ENCODE data around the gene CDON.
"Not testable (repeated sequence)": the region's sequence is repeated elsewhere in the genome, so short reads cannot be mapped to it uniquely, and the experiment has no call there.

The CDON gene

DNA sequence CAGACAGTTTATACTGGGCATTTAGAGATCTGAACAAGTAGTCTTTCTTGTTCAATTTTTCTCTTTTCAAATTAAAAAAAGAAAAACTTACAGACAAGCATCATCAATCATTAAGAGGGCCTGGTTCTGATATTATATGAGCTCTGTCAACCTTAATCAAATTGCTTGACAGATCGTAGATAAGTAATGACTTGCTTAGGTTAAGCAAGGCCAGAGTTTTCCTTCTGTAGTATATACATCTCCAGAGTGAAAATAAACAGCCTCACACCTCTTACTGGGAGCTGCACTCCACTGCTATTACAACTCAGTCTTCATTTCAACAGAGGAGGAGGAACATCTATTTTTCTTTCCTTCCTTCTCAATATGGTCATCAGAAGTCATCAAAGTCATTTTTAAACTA lies 13.5 kb downstream of the CDON start:
- DNase-seq (ENCODE audit: insufficient read length, low spot score) (no peak), FAIRE-seq (no peak)

GRCh38 chr11:126048197-126048596 lies 14.5 kb downstream of the CDON start:
- FAIRE-seq: no peak

GRCh38 chr11:126046570-126047195 lies 16.0 kb downstream of the CDON start:
- no peak for DNase-seq (ENCODE audit: insufficient read length, low spot score)

More at GRCh38 chr11:126048197-126048596, 14.5 kb downstream of the CDON start:
- DNase-seq (ENCODE audit: insufficient read length, low spot score): no peak

DNA sequence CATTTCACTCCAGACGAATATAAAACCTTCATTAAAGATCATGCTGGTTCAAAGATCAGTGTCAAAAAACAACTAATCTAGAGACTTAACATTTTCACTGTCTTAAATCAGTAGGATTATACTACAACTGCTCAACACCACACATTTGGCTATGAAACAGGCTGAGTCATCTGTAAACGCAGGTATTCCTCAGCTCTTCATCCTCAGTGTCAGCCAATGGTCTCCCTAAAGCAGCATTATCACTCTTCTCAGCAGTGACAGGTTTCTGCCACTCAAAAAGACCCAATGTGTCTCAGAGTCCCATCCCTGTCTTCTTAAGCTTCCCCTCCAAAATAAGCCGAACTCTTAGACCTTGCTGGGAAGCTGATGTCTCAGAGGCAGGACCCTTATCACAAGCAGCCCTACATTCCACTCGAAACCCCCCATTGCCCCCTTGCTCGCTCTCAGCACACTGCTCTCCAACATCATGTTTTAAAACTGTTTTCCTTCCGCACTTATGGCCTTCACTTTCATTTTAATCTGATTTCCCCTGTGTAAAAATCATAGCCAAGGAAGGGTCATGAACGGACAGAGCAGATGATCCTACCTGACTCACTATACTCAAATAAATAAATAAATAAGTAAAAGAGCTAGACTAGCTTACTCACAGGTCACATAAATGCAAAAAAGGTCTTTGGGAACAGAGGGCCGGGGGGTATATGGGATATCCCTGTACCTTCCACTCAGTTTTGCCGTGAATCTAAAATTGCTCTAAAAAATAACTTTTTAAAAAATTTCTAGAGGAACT lies 23.0 kb downstream of the CDON start:
- peak; percentile 11 for DNase-seq (ENCODE audit: insufficient read length, low spot score)
- FAIRE-seq: no peak

More at GRCh38 chr11:126046570-126047195, 16.0 kb downstream of the CDON start:
- FAIRE-seq: no peak

DNA sequence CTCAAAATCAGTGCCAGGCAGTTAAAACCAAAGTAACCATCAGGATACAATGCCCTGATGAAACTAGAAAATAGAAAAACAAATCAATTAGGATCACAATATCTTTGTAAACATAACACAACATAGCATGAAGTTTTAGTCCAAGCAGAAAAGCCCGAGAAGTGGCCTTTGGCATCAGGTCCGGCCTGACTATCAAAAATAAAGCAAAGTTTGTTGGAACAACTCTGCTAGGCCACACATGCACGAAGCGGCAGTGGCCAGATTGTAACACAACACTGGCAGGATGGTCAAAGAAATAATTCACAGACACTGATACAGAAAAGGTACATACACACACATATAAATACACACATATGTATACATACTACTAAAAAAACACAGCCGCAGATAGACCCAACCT lies 26.9 kb downstream of the CDON start:
- no peak for FAIRE-seq
- DNase-seq (ENCODE audit: insufficient read length, low spot score): no peak

- DNase-seq (ENCODE audit: insufficient read length, low spot score) (no peak), FAIRE-seq (no peak)
Observed at GRCh38 chr11:126034933-126035425, 27.7 kb downstream of the CDON start.

- FAIRE-seq (no peak), DNase-seq (ENCODE audit: insufficient read length, low spot score) (no peak)
Observed at GRCh38 chr11:126034039-126034932, 28.4 kb downstream of the CDON start.

- no peak for FAIRE-seq
- no peak for DNase-seq (ENCODE audit: insufficient read length, low spot score)
Observed at GRCh38 chr11:126032375-126032774, 30.3 kb downstream of the CDON start.

DNA sequence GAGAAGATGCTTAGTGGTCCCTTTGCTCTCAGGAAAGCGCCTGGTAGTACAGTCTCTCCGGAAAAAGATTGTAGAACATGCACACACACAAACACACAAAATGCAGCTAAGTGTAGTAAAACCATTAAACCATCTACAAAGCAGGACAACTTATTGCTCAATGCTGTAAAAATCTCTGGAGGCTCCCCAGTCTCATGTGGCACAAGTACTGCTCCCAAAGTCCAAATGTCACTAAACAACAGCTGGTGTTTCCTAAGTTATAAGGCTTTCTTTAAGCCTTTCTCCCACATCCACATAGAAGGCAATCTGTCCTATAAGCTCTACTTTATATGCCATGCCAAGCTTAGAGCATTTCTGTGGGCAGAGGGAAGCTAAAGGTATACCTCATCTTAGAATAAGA lies 32.9 kb downstream of the CDON start:
- FAIRE-seq: no peak

GRCh38 chr11:126029237-126029636 lies 33.4 kb downstream of the CDON start:
- no peak for DNase-seq (ENCODE audit: insufficient read length, low spot score)
- no peak for FAIRE-seq

More for the DNA sequence above, 32.9 kb downstream of the CDON start:
- no peak for DNase-seq (ENCODE audit: insufficient read length, low spot score)

- DNase-seq (ENCODE audit: insufficient read length, low spot score); FAIRE-seq: not testable (repeated sequence)
Observed at GRCh38 chr11:126028534-126028933, 34.1 kb downstream of the CDON start.

DNA sequence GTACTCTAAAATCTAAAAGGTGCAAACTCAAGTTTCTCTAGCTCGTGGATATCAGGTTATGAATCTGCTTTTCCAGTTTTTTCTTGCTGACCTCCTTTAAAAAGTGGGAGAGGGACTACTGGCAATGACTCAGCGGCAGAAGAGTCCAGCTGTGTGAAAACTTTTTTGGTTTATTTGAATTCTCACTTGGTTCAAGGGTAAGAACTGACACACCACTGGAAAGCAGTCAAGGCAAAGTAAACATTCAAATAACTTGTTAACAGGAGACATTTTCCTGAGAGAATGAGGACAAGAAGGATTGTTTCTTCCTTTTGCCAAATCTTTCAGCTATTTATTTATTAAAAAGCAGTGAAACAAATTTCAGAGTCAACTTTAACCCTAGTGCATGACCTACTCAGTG lies 36.1 kb downstream of the CDON start:
- DNase-seq (ENCODE audit: insufficient read length, low spot score) (no peak), FAIRE-seq (no peak)

DNA sequence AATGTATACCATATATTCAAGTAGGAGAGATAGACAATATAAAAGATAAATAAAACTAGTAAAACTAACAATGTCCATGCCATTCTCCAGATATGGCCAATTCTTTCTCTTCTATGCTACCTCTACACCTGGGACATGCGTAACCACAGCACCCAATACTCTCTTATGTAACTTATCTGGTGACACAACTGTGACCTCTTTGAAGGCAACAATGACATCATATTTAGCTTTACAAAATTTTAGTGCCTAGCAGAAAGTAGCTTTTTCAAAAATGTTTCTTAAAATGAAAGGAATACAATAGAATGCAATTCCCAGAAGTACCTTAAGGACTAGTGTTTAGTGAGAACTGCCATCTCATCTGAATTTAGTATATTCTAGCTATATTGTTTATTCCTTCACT lies 36.8 kb downstream of the CDON start:
- no peak for DNase-seq (ENCODE audit: insufficient read length, low spot score)
- FAIRE-seq: no peak

- FAIRE-seq: no peak
- DNase-seq (ENCODE audit: insufficient read length, low spot score): no peak
Observed at GRCh38 chr11:126024123-126024522, 38.5 kb downstream of the CDON start.

DNA sequence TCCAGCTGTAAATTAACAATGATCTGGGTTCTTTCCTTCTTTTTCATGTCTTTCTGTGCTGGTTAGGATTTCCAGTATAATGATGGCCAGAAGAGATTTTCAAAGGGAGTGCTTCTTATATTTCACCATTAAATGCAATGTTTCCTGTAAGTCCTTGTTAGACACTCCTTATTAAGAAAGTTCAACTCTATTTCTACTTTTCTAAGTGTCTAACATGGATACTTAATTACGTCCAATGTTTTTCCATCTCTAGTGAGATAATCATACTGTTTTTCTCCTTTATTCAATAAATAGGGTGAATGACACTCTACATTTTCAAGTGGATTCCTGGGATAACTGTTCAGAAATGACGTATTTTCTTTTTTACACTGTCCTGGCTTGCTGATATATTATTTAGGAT lies 49.8 kb downstream of the CDON start:
- FAIRE-seq (no peak), DNase-seq (ENCODE audit: insufficient read length, low spot score) (no peak)

GRCh38 chr11:126011754-126012153 lies 50.9 kb downstream of the CDON start:
- DNase-seq (ENCODE audit: insufficient read length, low spot score) (no peak), FAIRE-seq (no peak)

DNA sequence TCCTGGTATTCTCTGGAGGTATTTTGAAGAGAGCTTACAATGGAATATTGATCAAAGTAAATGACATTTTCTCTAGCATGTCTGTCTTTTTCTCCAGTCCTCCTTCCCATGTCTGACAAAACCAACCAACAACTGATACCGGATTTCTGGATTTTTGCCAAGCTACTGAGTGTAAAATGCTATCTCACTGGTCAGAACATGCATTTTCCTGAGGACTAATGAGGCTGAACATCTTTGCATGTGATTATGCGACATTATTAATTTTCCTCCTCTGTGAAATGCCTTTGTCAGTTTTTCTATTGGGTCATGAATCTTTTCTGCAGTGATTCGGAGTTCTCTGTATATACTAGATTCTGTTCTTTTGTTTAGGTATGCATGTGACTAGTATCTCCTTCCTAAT lies 51.4 kb downstream of the CDON start:
- no peak for FAIRE-seq

DNA sequence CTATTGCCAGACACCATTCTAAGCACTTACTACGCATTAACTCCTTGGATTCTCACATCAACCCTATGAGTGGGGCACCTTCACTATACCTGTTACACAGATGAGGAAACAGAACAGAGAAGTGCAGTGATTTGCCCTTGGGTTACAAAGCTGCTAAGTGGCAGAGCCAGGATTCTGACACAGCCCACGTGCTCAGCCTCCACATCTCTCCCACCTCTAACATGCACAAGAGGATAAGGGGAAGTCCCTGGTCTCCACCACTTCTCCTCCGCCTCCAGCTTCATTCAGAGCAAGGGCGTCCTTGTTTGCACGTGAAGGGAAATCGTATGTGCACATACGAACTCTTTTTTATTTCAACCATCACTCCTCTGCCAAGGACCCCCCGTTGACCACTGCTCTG lies 53.7 kb downstream of the CDON start:
- DNase-seq (ENCODE audit: insufficient read length, low spot score) (no peak), FAIRE-seq (no peak)

More for the DNA sequence above, 51.4 kb downstream of the CDON start:
- no peak for DNase-seq (ENCODE audit: insufficient read length, low spot score)

GRCh38 chr11:126007238-126007637 lies 55.4 kb downstream of the CDON start:
- FAIRE-seq (no peak), DNase-seq (ENCODE audit: insufficient read length, low spot score) (no peak)

GRCh38 chr11:126006068-126006467 lies 56.6 kb downstream of the CDON start:
- FAIRE-seq (no peak), DNase-seq (ENCODE audit: insufficient read length, low spot score) (no peak)

- FAIRE-seq (no peak), DNase-seq (ENCODE audit: insufficient read length, low spot score) (no peak)
Observed at GRCh38 chr11:126002181-126002580, 60.5 kb downstream of the CDON start.
